ENCODE results near the gene ERBIN.

DNA sequence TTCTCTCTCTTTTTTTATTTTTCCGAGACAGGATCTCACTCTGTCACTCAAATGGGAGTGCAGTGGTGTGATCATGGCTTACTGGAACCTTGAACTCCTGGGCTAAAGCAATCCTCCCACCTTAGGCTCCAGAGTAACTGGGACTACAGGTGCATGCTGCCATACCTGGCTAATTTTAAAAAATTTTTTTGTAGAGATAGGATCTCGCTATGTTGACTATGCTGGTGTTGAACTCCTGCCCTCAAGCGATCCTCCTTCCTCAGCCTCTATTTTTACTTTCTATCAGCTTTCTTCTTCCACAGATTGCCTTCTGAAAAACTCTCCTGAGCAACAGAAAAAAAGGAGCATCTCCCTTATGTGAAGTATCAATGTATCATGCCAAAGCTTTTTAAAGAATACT, 14.1 kb upstream of the ERBIN start:
- TF ChIP-seq CTCF (conservative IDR thresholded peaks at IDR 0.05) (no peak), ZFX (IDR thresholded peaks at IDR 0.05) (no peak)
